ENCODE measurements around the gene MVB12B.
A peak's percentile ranks its signal among the peaks of the same experiment; 100 is the strongest.

Gene MVB12B

GRCh38 chr9:126304207-126304970, 22.2 kb upstream of the MVB12B start:
- DNase-seq = no peak

- DNase-seq = no peak
Observed at GRCh38 chr9:126304971-126305320, 21.7 kb upstream of the MVB12B start.

- no peak for DNase-seq
Observed at GRCh38 chr9:126306071-126306647, 20.5 kb upstream of the MVB12B start.

- no peak for DNase-seq
Observed at GRCh38 chr9:126307322-126308061, 19.1 kb upstream of the MVB12B start.

- peak; percentile 6 for DNase-seq
Observed at GRCh38 chr9:126309427-126310189, 17.0 kb upstream of the MVB12B start.

GRCh38 chr9:126312584-126313551, 13.8 kb upstream of the MVB12B start:
- no peak for DNase-seq

- no peak for DNase-seq
Observed at GRCh38 chr9:126316085-126316655, 10.5 kb upstream of the MVB12B start.

GRCh38 chr9:126317513-126317912, 9.1 kb upstream of the MVB12B start:
- no peak for DNase-seq

GRCh38 chr9:126318858-126319257, 7.8 kb upstream of the MVB12B start:
- DNase-seq = no peak

- no peak for DNase-seq
Observed at GRCh38 chr9:126319671-126320070, 7.0 kb upstream of the MVB12B start.

- DNase-seq = no peak
Observed at GRCh38 chr9:126320158-126320922, 6.3 kb upstream of the MVB12B start.

GRCh38 chr9:126321742-126322141, 4.9 kb upstream of the MVB12B start:
- no peak for DNase-seq

GRCh38 chr9:126325821-126326220, 808 bp upstream of the MVB12B start:
- DNase-seq = no peak

GRCh38 chr9:126327006-126327713, 531 bp downstream of the MVB12B start:
- no peak for DNase-seq

GRCh38 chr9:126327714-126328185, 1.1 kb downstream of the MVB12B start:
- no peak for DNase-seq

GRCh38 chr9:126328407-126328806, 1.8 kb downstream of the MVB12B start:
- DNase-seq = no peak

GRCh38 chr9:126329476-126330275, 3.0 kb downstream of the MVB12B start:
- DNase-seq = no peak

GRCh38 chr9:126330536-126330935, 3.9 kb downstream of the MVB12B start:
- DNase-seq = no peak
